Mesendoderm (in vitro differentiated cells): ENCODE results near the gene ORM2.

Experiments
- DNase-seq: peaks from one replicate; pipeline ENCODE4 v3.0.0; 2013
- H2AK5ac ChIP-seq: 2 replicates; pipeline ENCODE4 v1.6.1; 2013; ENCODE audit warnings: low read length, inconsistent platforms
- H2BK120ac ChIP-seq: 2 replicates; pipeline ENCODE4 v1.6.1; 2013; ENCODE audit warnings: low read depth, mild to moderate bottlenecking, low read length, moderate library complexity, mixed read lengths
- H2BK15ac ChIP-seq: replicated peaks from 2 replicates; pipeline ENCODE4 v1.6.1; 2013; ENCODE audit warnings: low read depth, mild to moderate bottlenecking, moderate library complexity
- H2BK5ac ChIP-seq: 2 replicates; pipeline ENCODE4 v1.6.1; 2013; ENCODE audit warnings: low read length, inconsistent platforms
- H3K18ac ChIP-seq: 2 replicates; pipeline ENCODE4 v1.6.1; 2013; ENCODE audit warnings: mild to moderate bottlenecking, low read length, mixed read lengths
- H3K23ac ChIP-seq: one replicate; pipeline ENCODE4 v1.6.1; 2013; ENCODE audit warnings: low read length
- H3K27ac ChIP-seq: 2 replicates; pipeline ENCODE4 v1.5.1; 2013; ENCODE audit warnings: low read depth, mild to moderate bottlenecking, inconsistent platforms, low read length, moderate library complexity
- H3K27me3 ChIP-seq: 2 replicates; pipeline ENCODE4 v1.6.1; 2013; ENCODE audit warnings: low read length, control low read depth, mild to moderate bottlenecking, inconsistent platforms; ENCODE audit not compliant: insufficient read depth, poor library complexity
- H3K36me3 ChIP-seq: 2 replicates; pipeline ENCODE4 v1.6.1; 2013; ENCODE audit warnings: low read length, inconsistent platforms; ENCODE audit not compliant: control insufficient read depth, insufficient read depth
- H3K4ac ChIP-seq: one replicate; pipeline ENCODE4 v1.6.1; 2013; ENCODE audit warnings: low read depth, mild to moderate bottlenecking, low read length, moderate library complexity
- H3K4me1 ChIP-seq: 2 replicates; pipeline ENCODE4 v1.6.1; 2013; ENCODE audit warnings: low read depth, low read length, inconsistent platforms; ENCODE audit not compliant: control insufficient read depth
- H3K4me2 ChIP-seq: 2 replicates; pipeline ENCODE4 v1.6.1; 2013; ENCODE audit warnings: low read length
- H3K4me3 ChIP-seq: 2 replicates; pipeline ENCODE4 v1.5.1; 2013; ENCODE audit warnings: mild to moderate bottlenecking, low read length
- H3K56ac ChIP-seq: one replicate; pipeline ENCODE4 v1.6.1; 2013; ENCODE audit warnings: low read length
- H3K79me1 ChIP-seq: 2 replicates; pipeline ENCODE4 v1.6.1; 2013; ENCODE audit warnings: low read length, inconsistent platforms
- H3K79me2 ChIP-seq: 2 replicates; pipeline ENCODE4 v1.6.1; 2013; ENCODE audit warnings: mild to moderate bottlenecking, low read length; ENCODE audit not compliant: control insufficient read depth, insufficient read depth
- H3K9ac ChIP-seq: 2 replicates; pipeline ENCODE4 v1.6.1; 2013; ENCODE audit warnings: low read length, inconsistent platforms
- H4K5ac ChIP-seq: one replicate; pipeline ENCODE4 v1.6.1; 2013; ENCODE audit warnings: low read length
- H4K8ac ChIP-seq: one replicate; pipeline ENCODE4 v1.6.1; 2013; ENCODE audit warnings: low read depth, mild to moderate bottlenecking, control low read depth, low read length, moderate library complexity
- WGBS: extraction: QIAGEN DNeasy Blood & Tissue Kit; methylation state at CpG from one replicate; pipeline ENCODE4 v1.1.7; 2013; ENCODE audit warnings: low lambda C conversion rate, missing lambda C conversion rate; ENCODE audit not compliant: insufficient coverage; ENCODE audit errors: extremely low coverage; 5-methylcytosine and 5-hydroxymethylcytosine counted together

The ORM2 gene

DNA sequence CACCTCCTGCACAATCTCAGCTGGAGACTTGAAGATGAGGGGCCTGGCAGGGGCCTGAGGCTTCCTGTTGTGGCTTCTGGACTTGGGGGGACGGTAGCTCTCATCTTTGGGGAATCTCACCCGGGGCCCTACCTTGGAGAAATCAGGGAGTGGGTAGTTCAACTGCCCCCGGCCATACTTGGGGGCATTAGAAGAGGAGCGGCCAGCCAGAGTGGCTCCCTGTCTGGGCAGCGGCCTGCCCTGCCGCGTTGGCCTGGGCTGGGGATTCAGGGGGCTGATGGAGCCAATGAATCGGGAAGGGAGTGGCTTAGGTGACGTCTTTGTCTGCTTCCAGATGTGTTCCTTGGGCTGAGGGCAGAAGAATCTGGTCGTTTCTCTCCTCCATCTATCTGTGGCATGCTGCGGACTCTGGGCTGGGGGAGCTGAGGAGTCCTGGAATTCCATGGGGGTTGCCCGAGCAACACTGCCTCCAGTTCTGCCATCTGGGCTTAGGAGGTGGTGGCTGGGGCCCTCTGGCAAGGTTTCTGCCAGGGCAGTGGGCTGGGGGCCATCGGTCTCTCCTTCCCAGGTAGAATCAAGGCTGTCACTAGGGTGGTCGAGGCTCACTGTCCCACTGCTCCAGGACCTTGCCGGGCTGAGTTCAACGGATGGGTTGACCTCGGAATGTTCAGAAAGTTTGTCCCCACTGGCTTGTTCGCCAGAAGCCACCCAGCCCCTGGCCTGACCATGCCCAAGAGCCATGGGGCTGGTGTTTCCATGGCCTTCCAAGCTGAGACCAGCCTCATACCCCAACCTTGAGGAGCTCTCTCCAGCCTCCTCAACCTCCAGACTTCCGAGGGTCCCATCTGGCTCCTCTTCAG lies 47.1 kb downstream of the ORM2 start:
- Histone ChIP-seq H3K4me3 (no peak overlapping the region), H3K9ac (no peak overlapping the region), H3K79me2 (no peaks in the 10 kb centered on the region), H3K23ac (no peak overlapping the region), H4K5ac (no peak overlapping the region), H3K79me1 (no peaks in the 10 kb centered on the region), H2BK15ac (no peak overlapping the region), H3K27me3 (no peaks in the 10 kb centered on the region), H2BK120ac (no peak overlapping the region), H2BK5ac (no peak overlapping the region), H3K4me1 (peaks cover 5% of the 10 kb centered on the region), H2AK5ac (no peak overlapping the region), H4K8ac (no peak overlapping the region), H3K4ac (no peak overlapping the region), H3K36me3 (no peaks in the 10 kb centered on the region), H3K56ac (no peak overlapping the region), H3K18ac (no peak overlapping the region), H3K27ac (no peak overlapping the region), H3K4me2 (no peak overlapping the region)
- WGBS, result no CpG with 5 or more reads among the region's 19 CpGs
- no peak for DNase-seq

DNA sequence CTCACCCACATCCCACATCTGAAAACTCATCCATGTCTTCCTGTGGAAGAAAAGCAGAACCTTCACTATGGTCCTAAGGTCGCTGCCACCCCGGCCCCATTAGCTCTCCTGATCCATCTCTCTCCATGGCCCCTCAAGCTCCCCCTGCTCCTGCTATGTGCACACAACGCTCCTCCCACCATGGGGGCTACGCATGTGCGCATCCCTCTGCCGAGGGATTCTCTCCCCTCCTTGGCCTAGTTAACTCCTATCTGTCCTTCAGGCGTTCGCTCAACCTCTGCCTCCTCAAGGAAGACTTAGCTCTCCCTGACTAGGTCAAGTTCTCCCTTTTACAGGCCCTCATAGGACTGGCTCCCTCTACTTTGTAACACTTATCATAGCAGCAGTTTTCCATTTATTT lies 48.3 kb downstream of the ORM2 start:
- no peaks in the 10 kb centered on the region for H3K4me1 ChIP-seq
- H3K4ac ChIP-seq, result no peak overlapping the region
- no peak overlapping the region for H3K27ac ChIP-seq
- no peak overlapping the region for H4K5ac ChIP-seq
- H2BK15ac ChIP-seq, result no peak overlapping the region
- no peaks in the 10 kb centered on the region for H3K79me1 ChIP-seq
- no peak overlapping the region for H2BK5ac ChIP-seq
- no peak overlapping the region for H3K23ac ChIP-seq
- no peak overlapping the region for H3K56ac ChIP-seq
- no peak overlapping the region for H3K18ac ChIP-seq
- H2BK120ac ChIP-seq, result no peak overlapping the region
- no peak overlapping the region for H2AK5ac ChIP-seq
- WGBS, result no CpG with 5 or more reads among the region's 8 CpGs
- no peak for DNase-seq
- H4K8ac ChIP-seq, result no peak overlapping the region
- no peak overlapping the region for H3K4me2 ChIP-seq
- H3K79me2 ChIP-seq, result no peaks in the 10 kb centered on the region
- H3K4me3 ChIP-seq, result no peak overlapping the region
- no peaks in the 10 kb centered on the region for H3K27me3 ChIP-seq
- H3K36me3 ChIP-seq, result no peaks in the 10 kb centered on the region
- H3K9ac ChIP-seq, result no peak overlapping the region

DNA sequence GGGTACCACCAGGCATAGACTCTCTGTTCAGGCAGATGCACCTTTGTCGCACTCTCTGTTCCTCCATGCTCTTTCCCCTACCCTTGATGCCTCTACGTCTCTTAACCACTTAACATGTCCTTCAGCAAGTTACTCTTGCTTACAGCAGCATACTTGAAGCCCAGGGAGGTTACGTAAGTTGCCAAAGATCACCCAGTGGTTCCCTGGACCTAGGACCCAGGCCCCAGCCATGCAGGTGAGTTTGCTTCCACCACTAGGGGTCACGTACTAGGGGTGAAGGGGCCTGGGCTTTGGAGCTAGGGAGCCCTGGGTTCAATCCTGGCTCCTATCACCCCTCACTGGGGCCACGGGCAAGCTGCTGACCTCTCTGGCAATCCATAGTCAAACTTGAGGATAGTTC lies 49.2 kb downstream of the ORM2 start:
- Histone ChIP-seq H3K4ac (no peak overlapping the region), H3K36me3 (no peaks in the 10 kb centered on the region), H4K5ac (no peak overlapping the region), H4K8ac (no peak overlapping the region), H3K27ac (no peak overlapping the region), H2BK15ac (no peak overlapping the region), H3K27me3 (no peaks in the 10 kb centered on the region), H2BK120ac (no peak overlapping the region), H3K18ac (no peak overlapping the region), H2AK5ac (no peak overlapping the region), H3K4me3 (no peak overlapping the region), H3K23ac (no peak overlapping the region), H3K79me2 (no peaks in the 10 kb centered on the region), H3K79me1 (no peaks in the 10 kb centered on the region), H3K4me2 (no peak overlapping the region), H3K9ac (no peak overlapping the region), H2BK5ac (no peak overlapping the region), H3K56ac (no peak overlapping the region), H3K4me1 (peaks cover 3% of the 10 kb centered on the region)
- DNase-seq, result no peak
- no CpG with 5 or more reads among the region's 5 CpGs for WGBS
